T-helper 22 cell (primary cell): ENCODE data around the gene SIN3B.
"Not testable (repeated sequence)": the region's sequence is repeated elsewhere in the genome, so short reads cannot be mapped to it uniquely, and the experiment has no call there.

Experiments
- DNase-seq: peaks from one replicate; pipeline ENCODE4 v3.0.0-alpha.2; 2020; ENCODE audit warnings: low read depth

Gene SIN3B

DNA sequence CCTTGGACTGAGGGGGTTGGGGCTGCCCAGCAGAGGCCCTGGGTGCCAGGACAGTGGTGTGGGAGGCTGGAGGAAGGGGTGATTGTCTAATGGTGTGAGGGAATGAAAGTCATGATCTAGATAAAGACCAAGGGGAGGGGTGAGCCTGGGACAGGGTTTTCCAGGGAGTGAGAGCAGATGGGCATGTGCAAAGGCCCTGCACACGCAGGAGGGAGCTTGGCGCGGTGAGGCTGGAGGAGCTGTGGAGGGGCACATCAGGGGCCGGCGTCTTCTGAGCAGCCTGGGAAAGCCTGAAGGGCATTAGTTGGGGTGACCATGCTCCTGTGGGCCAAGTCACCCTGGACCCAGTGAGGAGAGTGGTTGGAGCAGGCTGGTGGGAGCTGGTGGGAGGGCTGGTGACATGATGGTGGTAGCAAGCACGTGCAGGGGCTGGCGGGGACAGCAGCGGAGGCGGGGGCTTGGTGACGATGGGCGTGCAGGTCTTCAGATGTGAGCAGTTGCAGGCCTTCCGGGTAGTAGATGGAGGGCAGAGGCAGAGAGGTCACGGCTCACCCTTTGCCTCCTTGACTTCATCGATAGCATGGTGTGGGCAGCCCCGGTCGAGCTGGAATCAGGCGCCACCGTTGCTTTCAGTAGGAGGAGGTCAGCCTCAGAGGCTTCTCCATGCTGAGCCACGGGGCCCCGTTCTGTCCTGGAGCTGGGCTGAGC, 39.4 kb downstream of the SIN3B start:
- DNase-seq, result no peak

DNA sequence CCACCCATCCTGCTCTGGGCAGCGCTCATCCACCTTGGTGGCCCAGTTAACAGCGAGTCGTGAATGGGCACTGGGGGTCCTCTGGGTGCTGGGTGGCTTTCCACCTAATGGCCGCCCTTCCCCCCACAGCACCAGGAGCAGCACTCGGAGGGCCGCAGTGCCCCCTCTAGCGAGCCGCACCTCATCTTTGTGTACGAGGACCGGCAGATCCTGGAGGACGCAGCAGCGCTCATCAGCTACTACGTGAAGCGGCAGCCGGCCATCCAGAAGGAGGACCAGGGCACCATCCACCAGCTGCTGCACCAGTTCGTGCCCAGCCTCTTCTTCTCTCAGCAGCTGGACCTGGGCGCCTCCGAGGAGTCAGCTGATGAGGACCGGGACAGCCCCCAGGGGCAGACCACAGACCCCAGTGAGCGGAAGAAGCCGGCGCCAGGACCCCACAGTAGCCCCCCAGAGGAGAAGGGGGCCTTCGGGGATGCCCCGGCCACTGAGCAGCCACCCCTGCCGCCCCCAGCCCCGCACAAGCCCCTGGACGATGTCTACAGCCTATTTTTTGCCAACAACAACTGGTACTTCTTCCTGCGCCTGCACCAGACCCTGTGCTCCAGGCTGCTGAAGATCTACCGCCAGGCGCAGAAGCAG, 40.3 kb downstream of the SIN3B start:
- no peak for DNase-seq

DNA sequence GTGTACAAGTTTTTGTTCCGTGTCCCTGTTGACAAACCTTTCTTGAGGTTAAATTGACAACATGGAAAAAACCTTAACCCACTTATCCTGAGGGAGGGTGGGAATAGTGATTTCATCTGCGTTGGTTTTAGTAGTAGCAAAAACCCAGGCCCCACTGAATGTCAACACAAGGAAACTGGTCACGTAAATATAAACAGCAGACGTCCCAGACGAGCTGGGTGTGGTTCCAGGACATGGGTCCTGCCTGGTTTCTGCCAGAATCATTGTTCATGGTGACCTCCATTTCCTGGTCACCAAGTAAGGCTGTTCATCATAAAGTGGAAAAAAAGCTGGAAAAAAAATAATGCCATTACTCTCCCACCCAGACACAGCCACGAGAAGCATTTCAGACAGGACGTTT, 42.7 kb downstream of the SIN3B start:
- DNase-seq, result no peak

DNA sequence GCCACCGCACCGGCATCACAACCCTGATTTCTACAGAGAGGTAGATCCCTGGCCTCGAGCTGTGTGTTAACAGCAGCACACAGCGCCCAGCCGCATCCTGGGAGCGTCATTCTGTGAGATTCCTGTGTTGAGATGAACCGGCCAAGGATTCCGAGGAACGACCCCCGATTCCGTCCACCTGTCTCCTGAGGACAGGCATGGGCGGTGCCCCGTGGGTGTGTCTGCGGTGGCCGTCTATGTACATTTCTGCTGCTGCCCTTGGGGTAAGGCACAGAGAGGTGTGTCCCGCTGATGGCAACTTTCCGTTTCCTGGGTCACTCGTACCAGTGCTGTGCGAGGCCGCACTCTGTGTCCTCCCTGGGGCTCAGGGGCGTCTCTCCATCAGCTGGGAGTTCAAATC, 43.5 kb downstream of the SIN3B start:
- no peak for DNase-seq

DNA sequence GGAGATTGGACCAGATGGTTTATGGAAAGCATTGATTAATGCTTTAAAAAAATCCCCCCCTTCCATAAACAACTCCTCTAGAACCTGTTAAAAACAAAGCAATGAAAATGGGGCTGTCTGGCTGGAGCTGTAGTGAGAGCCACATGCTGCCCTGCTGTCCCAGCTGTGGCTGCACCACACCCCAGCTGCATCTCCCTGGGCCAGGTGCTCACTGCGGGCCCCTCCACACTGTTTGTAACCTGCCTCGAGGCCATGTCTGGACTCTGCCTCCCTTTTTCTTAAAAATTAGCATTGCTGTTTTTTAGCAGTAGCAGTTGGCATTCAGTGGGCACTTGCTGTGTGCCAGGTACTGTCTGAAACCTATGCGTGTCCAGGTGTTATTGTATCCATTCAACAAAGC, 44.4 kb downstream of the SIN3B start:
- DNase-seq, result no peak

DNA sequence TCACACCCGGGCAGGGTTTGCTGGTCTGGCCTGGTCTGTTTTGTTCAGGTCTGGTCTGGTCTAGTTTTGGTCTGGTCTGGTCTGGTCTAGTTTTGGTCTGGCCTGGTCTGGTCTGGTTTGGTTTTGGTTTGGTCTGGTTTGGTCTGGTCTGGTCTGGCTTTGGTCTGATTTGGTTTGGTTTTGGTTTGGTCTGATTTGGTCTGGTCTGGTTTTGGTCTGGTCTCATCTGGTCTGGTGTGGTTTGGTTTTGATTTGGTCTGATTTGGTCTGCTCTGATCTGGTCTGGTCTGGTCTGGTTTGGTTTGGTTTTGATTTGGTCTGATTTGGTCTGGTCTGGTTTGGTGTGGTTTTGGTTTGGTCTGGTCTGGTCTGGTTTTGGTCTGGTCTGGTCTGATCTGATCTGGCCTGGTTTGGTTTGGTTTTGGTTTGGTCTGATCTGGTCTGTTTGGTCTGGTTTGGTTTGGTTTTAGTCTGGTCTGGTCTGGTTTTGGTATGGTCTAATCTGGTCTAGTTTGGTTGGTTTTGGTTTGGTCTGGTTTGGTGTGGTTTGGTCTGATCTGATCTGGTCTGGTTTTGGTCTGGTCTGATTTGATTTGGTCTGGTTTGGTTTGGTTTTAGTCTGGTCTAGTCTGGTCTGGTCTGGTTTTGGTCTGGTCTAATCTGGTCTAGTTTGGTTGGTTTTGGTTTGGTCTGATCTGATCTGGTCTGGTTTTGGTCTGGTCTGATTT, 45.2 kb downstream of the SIN3B start:
- no peak for DNase-seq

DNA sequence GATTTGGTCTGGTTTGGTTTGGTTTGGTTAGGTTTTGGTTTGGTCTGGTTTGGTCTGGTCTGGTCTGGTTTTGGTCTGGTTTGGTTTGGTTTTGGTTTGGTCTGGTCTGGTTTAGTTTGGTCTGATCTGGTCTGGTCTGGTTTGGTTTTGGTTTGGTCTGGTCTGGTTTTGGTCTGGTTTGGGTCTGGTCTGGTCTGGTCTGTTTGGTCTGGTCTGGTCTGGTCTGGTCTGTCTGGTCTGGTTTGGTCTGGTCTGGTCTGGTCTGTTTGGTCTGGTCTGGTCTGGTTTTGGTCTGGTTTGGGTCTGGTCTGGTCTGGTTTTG, 45.7 kb downstream of the SIN3B start:
- DNase-seq, result not testable (repeated sequence)

DNA sequence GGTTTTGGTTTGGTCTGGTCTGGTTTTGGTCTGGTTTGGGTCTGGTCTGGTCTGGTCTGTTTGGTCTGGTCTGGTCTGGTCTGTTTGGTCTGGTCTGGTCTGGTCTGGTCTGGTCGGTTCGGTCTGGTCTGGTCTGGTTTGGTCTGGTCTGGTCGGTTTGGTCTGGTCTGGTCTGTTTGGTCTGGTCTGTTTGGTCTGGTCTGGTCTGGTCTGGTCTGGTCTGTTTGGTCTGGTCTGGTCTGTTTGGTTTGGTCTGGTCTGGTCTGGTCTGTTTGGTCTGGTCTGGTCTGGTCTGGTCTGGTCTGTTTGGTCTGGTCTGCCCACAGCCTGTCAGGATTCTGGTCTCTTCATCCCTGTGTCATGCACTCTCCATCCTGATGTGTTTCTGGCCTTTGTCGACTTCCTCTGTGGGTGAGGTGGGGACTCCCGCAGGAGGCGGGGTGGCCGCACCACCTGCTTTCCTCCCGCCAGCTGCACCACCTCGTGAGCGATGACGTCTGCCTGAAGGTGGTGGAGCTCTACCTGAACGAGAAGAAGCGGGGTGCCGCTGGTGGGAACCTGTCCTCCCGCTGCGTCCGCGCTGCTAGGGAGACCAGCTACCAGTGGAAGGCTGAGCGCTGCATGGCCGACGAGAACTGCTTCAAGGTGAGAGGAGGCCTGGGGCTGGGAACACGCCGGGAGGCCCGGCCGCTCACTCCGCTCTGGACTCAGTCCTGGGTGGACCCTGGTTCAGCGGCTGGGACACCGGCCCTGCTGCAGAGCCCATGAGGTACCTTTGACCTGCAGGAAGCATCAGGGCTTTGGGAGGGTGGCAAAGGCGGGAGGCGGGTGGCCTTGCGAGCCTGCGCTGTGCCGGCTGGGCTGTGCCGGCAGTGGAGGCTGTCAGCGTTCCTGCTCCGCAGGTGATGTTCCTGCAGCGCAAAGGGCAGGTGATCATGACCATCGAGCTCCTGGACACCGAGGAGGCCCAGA, 46.7 kb downstream of the SIN3B start:
- no peak for DNase-seq

DNA sequence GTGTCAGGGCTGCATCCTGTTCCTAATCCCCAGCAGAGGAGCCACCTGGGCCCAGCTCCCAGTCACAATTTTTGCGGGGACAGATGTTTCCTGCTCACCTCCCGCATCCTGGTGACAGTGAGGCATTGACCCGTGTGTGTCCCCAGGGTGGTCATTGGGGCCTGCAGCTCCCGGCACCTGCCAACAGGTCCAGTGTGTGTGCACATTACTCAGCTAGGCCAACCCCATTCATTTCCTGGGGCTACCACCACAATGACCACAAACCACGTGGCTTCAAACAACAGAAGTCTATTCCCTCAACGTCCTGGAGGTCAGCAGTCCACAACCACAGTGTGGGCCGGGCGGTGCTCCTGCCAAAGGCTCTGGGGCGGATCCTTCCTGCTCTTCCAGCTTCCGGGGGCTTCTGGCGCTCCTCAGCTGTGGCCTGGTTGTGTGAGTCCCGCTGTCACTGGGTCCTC, 47.7 kb downstream of the SIN3B start:
- DNase-seq, result no peak

DNA sequence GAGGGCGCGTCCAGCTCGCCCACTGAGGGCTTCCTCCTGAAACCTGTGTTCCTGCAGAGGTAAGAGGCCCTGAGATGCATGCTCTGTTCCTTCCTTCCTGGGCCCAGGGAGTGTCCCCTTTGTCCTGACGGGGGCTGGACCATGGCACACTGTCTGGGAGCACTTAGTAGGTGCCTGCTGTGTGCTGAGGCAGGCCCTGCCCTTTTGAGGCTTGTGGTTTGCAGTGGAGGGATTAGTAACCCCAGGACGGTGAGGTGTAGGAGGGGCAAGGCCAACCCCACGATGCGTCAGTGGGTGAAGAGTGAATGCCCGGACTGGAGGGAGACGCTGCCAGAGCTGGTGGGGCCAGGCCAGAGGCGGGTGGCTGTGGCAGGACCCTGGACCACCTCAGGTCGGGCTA, 48.4 kb downstream of the SIN3B start:
- no peak for DNase-seq

DNA sequence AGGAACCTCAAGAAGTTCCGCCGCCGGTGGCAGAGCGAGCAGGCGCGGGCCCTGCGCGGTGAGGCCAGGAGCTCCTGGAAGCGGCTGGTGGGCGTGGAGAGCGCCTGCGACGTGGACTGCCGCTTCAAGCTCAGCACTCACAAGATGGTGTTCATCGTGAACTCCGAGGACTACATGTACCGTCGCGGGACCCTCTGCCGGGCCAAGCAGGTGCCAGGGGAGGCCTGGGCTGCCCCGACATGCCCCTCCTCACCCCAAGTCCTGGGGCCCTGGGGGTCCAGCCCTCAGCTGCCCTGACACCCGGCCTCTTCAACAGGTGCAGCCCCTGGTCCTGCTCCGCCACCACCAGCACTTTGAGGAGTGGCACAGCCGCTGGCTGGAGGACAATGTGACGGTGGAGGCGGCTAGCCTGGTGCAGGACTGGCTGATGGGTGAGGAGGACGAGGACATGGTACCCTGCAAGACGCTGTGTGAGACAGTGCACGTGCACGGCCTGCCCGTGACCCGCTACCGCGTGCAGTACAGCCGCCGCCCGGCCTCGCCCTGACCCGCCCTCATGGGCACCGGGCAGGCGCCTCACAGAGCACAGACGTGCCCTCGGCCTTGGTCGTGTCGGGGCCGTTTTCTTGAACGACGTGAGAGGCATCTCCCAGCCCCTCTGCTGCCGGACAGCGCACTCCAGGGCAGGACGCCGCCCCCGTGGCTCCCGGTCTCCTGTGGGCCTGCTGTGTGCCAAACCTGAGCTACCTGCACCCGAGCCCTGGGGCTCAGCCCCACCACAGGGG, 49.2 kb downstream of the SIN3B start:
- DNase-seq, result no peak

DNA sequence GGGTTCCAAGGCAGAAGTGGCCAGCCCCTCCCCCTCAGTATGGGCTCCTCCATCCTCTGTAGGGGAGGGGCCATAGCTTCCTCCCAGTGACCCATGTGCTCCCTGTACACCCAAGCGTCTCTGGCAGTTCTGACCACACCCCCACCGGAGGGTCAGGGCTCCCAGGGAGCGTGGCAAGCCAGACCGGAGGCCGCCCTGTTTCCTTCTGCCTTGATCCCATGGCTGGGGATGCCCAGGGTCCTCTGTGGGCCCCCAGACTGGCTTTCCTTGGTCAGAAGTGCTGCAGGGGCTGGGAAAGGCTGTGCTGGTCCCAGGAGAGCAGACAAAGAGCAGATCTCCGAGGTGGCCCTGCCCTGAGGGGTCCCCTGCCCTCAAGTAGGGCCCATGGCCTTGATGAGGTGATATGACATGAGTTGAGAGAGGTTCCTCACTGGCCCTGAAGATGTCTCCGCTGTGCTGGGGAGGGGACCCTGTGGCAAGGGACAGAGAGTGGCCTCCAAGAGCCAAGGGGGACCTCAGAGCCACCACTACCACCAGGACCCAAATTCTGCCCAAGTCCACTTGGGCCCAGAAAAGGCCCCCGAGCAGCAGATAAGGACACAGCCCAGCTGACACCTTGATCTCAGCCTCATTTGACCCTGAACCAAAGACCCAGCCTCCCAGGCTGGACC, 51.8 kb downstream of the SIN3B start:
- no peak for DNase-seq

DNA sequence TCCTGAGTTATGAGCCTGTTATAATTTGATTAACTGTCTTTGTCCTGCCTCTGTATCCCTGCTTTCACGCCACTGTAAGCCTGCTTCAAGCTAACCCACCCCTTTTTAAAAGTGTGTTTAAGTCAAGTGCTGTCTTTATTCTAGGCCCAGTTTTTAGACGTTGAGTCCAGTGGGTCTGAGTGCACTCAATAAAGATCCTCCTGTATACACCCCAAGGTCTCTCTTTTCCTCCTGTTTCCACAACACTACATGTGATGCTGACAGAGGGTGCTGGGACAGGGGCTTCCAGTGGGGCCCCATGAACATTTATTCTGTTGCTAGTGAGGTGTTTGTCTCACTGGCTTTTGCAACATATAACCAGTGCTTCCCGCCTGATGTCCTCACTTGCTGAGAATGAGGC, 52.9 kb downstream of the SIN3B start:
- no peak for DNase-seq

DNA sequence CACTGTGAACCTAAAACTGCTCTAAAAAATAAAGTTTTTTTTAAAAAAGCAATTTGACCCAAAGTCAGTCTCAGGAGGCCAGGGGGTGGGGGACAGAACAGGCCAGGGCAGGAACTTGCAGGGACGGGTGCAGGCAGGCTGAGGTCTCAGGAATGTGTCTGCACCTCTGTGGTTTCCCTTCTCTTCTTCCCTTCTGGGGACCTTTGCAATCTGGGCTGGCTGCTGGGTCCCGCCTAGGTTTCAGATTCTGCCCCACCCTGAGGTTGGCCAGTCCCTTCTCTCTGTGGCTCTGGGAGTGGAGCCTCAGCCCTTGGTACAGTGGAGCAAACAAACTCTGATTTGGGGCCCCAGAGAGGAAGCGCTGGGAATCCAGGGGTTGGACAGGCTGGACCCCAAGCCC, 54.3 kb downstream of the SIN3B start:
- no peak for DNase-seq

DNA sequence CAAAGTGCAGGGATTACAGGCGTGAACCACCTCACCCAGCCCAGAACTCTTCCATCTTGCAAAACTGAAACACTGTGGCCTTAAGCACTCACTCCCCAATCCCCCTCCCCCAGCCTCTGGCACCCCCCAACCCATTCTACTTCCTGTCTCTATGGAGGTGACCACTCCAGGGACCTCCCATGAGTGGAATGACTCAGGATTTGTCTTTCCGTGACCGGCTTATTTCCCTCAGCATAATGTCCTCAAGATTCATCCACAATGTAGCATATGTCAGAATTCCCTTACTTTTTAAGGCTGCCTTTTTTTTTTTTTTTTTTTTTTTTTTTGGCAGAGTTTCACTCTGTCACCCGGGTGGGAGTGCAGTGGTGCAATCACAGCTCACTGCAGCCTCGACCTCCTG, 56.0 kb downstream of the SIN3B start:
- DNase-seq, result no peak

DNA sequence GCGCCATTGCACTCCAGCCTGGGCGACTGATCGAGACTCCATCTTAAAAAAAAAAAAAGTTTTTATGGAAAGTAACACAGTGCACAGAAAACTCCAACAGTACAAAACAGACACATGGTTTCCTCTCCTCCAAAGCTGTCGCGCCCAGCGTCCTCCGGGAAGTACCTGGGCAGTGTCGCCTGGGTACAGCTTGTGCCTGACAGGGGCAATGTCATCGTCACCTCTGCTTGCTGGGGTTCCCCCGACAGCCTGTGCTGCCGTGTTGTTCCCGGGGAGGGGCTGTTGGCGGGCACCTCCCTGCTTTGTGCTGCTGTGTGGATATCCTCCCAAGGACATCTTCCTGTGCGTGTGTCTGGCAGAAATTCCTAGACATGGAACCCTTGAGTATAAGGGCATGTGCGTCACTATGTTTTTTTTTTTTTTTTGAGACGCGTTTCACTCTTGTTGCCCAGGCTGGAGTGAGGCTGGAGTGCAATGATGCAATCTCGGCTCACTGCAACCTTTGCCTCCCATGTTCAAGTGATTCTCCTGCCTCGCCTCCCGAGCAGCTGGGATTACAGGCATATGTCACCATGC, 57.2 kb downstream of the SIN3B start:
- DNase-seq, result no peak

DNA sequence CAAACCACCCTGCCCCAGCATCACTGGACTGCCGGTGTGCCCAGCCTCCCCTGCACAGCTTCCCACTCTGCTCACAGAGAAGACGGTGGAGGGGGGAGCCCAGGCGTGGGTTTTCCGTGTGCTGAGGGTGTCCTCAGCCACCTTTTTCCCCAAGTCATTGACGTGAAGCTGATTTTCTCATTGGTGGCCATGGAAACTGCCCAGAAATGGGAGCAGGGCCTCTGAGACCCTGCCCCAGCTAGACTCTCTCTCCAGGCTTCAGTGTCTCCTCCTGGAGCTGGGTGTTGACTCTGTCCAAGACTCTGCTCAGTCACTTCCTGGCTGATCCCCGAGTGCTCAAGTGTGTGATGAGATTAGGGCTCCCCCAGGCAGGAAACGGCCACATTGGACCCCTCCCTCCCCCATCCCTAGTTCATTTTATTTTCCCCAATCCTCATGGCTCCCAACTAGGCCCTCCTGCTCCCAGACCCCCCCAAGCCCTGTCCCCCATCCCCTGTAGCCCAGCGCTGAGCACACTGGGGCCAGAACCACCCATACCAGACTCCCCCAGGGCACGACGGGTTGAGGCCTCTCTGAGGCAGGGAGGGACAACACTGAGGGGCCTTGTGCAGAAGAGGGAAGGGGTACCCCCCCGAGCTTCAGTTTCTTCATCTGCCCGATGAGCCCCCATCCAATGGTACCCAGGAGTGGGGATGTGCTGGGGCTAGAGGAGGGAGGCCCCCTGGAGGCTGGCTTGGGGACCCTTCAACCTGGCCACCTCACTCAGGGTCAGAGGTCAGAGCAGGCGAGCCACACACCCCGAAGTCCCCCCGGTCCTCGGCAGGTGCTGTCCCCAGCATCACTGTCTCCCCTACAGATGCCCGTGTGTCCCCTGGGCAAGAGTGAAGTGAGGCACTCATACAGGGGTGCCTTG, 58.4 kb downstream of the SIN3B start:
- no peak for DNase-seq

DNA sequence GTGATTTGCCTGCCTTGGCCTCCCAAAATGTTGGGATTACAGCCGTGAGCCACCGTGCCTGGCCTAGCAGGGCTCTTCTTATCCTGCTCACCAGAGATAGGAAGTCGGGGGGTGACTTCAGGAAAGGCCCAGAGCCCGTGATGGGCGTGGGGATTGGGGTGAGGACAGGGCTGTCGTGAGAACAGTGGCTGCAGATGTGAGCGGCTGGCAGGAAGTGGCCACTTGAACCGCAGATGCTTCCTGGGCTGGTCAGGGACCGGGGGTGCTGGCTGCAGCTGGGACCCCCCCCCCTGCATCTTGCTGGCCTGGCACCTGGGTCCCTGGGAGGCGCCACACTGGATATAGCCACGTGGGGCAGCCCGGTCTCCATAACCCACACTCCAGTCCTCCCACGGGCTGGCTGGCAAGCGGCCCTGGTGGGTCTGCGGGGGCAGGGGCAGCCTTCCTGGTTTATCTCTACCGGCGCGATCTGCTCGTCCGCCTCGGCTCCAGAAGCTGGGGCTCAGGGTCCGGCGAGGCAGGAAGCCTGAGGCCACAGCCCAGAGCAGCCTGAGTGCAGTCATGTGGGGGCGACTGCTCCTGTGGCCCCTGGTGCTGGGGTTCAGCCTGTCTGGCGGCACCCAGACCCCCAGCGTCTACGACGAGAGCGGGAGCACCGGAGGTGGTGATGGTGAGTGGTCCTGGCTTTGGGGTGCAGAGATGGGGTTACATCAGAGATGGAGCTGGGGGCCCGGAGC, 59.6 kb downstream of the SIN3B start, which contains the start of gene F2RL3:
F2RL3 (plus strand) TSS at position 371 of the 737 bp plus-strand sequence; CDS start at position 562, 191 bp downstream.
- DNase-seq, result no peak
